Cardiac muscle cell (in vitro differentiated cells and primary cell): ENCODE measurements around the gene COL5A2. TPM values are rescaled to one million over a fixed set of nuclear protein-coding genes. Genes with fewer than 3 reads are reported as not detected.

Experiments
- DNase-seq, 2 donors: peaks; one replicate each; pipeline versions ENCODE4 v3.0.0 to v3.0.0-alpha.2; 2010 to 2017; ENCODE audit warnings: low read depth in 1 of 2, low spot score in 1 of 2
- H3K27ac ChIP-seq: fragments of 200-600 bp; sonication (generic); 2 replicates; pipeline ENCODE4 v1.5.1; 2016
- H3K27me3 ChIP-seq: fragments of 200-600 bp; sonication (generic); 2 replicates; pipeline ENCODE4 v1.6.0; 2016; ENCODE audit warnings: control low read depth
- H3K36me3 ChIP-seq: fragments of 200-600 bp; sonication (generic); 2 replicates; pipeline ENCODE4 v1.5.1; 2016; ENCODE audit warnings: control low read depth
- H3K4me1 ChIP-seq: fragments of 200-600 bp; sonication (generic); 2 replicates; pipeline ENCODE4 v1.8.1; 2017; ENCODE audit warnings: low read depth, mild to moderate bottlenecking, mixed run types
- H3K4me3 ChIP-seq: fragments of 200-600 bp; sonication (generic); 2 replicates; pipeline ENCODE4 v1.5.1; 2016; ENCODE audit warnings: mild to moderate bottlenecking
- H3K9me3 ChIP-seq: fragments of 200-600 bp; sonication (generic); 2 replicates; pipeline ENCODE4 v1.5.1; 2017; ENCODE audit warnings: low read depth, mild to moderate bottlenecking, control low read depth
- polyA plus RNA-seq: library from polyadenylated mRNA; unstranded; fragments of >200 nt; fragmentation: Nextera tagmentation; extraction: Ambion mirVana; gene quantifications from 2 replicates; pipeline ENCODE4 v1.2.1, GENCODE V29; 2016
- total RNA-seq: library from RNA; depleted of rRNA; stranded (reverse); fragments of >200 nt; gene quantifications from 2 replicates; pipeline ENCODE4 v1.2.3, GENCODE V29; 2016
- TF ChIP-seq, protein P1 (sequence below): IDR thresholded peaks from 2 replicates; pipeline ENCODE4 v1.5.1; 2012; ENCODE audit warnings: low read depth, mild to moderate bottlenecking, low read length

The COL5A2 gene
- total and polyA plus RNA-seq, 2 experiments from 2014 or later, result 15.0 to 59.8 TPM

DNA sequence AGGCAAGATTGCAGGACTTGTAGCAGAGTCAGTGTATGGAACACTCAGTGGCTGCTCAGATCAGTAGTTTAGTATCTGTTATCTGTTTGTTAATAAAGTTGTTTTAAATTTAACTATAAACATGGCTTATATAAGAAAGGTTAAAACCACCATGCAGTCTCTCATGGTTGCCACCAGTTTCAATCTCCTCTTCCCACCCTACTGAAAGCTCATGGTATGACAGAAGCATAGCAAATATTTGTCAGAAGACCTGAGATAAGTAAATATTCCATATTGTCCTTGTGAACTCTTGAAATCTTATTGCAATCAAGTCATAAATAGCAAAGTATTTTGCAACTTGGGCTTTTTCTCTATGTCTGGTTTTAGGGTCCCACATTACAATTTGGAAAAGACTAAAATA lies 2.1 kb upstream of the COL5A2 start:
- H3K4me1 ChIP-seq, result peaks cover 15% of the 10 kb centered on the region
- TF ChIP-seq, protein P1, sequence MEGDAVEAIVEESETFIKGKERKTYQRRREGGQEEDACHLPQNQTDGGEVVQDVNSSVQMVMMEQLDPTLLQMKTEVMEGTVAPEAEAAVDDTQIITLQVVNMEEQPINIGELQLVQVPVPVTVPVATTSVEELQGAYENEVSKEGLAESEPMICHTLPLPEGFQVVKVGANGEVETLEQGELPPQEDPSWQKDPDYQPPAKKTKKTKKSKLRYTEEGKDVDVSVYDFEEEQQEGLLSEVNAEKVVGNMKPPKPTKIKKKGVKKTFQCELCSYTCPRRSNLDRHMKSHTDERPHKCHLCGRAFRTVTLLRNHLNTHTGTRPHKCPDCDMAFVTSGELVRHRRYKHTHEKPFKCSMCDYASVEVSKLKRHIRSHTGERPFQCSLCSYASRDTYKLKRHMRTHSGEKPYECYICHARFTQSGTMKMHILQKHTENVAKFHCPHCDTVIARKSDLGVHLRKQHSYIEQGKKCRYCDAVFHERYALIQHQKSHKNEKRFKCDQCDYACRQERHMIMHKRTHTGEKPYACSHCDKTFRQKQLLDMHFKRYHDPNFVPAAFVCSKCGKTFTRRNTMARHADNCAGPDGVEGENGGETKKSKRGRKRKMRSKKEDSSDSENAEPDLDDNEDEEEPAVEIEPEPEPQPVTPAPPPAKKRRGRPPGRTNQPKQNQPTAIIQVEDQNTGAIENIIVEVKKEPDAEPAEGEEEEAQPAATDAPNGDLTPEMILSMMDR, result no peak
- H3K9me3 ChIP-seq, result no peaks in the 10 kb centered on the region
- no peak overlapping the region for H3K27ac ChIP-seq
- DNase-seq, result no peak
- no peaks in the 10 kb centered on the region for H3K36me3 ChIP-seq
- peaks cover 5% of the 10 kb centered on the region for H3K27me3 ChIP-seq
- no peak overlapping the region for H3K4me3 ChIP-seq

DNA sequence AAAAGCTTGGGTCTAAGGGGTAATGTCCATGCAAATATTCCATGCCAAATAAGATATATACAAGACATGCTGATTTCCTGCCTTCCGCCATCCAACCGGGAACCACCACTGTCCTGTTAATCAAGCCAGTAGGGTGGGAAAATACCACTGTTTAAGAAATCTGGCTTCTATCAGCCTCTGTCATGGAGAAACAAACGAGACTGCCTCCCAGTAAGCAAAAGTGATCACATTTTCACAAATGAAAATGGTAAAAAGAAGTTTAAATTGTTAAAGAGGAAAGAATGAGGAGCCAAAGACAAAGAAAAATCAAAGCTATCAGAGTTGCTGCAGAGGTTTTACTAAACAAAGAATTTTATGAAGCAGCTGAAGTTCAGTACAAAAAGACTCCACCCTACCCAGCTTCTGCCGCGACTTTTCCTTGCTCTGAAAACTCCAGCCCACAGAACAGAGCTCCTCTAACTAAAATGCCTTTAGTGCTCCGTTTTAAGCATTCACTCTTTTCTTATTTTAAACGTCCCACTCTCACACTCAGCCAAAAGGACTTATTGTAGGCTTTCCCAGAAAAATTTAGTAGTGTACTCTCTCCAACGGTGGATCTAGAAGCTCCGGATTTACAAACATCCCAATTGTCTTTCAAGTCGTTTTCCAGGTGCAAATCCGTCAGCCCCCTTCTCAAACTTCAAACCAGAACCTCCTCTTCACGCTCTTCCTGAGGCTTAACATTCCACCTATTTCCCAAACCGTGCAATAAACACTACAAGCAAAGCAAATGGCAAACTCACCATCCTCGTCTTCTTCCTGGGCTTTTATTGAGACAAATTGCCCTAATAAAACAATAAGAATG lies 613 bp downstream of the COL5A2 start:
- H3K36me3 ChIP-seq, result no peaks in the 10 kb centered on the region
- peak; percentile 56 to 92 for DNase-seq
- no peaks in the 10 kb centered on the region for H3K9me3 ChIP-seq
- peak overlapping the region; percentile 64 for H3K4me3 ChIP-seq
- H3K4me1 ChIP-seq, result peaks cover 15% of the 10 kb centered on the region
- H3K27me3 ChIP-seq, result peaks cover 5% of the 10 kb centered on the region
- H3K27ac ChIP-seq, result peak overlapping the region; percentile 76
- TF ChIP-seq, protein P1, result no peak

DNA sequence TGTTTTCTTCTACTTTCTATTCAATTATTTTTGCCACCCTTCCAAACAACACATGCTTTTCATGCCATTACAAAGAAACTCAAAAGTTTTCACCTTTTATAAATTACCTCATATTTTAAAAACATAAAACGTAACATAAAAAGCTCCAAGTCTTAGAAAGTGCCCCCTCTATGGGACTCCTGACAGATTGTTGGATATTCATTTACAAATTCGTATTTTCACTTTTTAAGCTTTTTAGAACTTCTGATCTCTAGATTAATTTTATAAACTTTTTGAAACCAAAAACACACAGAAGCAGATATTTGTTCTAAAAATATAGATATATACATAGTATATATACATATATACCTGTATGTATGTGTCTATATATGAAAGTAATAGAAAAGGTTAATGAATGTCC lies 1.5 kb downstream of the COL5A2 start:
- H3K27me3 ChIP-seq, result peaks cover 5% of the 10 kb centered on the region
- peaks cover 15% of the 10 kb centered on the region for H3K4me1 ChIP-seq
- peak in 1 of 2 donors; percentile 58 for DNase-seq
- H3K4me3 ChIP-seq, result peak overlapping the region; percentile 64
- no peaks in the 10 kb centered on the region for H3K36me3 ChIP-seq
- TF ChIP-seq, protein P1, result peak; percentile 48
- H3K9me3 ChIP-seq, result no peaks in the 10 kb centered on the region
- H3K27ac ChIP-seq, result no peak overlapping the region

DNA sequence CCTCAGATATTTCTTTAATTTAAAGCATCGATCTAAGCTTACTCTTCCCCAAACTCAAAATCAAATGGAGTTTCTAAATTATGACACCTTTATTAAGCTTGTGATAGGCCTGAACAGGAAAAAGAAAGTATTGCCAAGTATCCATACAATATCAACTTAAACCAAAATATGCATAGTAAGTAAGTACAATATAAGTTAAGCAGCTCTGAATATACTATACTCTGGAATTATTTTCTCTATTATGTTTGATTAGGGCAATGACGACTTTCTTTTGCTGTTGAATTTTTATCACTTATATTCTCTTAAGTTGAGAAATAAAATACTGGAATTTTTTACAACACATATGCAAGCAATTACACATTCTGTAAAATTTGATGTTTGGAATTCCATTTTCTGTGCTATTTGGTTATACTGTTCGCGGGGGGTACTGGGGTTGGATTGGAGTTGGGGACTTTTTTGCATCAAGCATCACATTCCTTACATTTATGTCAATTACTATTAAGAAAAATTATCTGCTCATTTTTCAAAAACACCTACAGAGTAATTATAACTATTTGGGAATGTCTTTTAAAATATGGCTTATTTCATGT lies 2.2 kb downstream of the COL5A2 start:
- TF ChIP-seq, protein P1, result no peak
- peaks cover 3% of the 10 kb centered on the region for H3K27me3 ChIP-seq
- H3K27ac ChIP-seq, result no peak overlapping the region
- no peaks in the 10 kb centered on the region for H3K36me3 ChIP-seq
- DNase-seq, result no peak
- H3K4me3 ChIP-seq, result peak overlapping the region; percentile 64
- H3K9me3 ChIP-seq, result no peaks in the 10 kb centered on the region
- peaks cover 18% of the 10 kb centered on the region for H3K4me1 ChIP-seq

DNA sequence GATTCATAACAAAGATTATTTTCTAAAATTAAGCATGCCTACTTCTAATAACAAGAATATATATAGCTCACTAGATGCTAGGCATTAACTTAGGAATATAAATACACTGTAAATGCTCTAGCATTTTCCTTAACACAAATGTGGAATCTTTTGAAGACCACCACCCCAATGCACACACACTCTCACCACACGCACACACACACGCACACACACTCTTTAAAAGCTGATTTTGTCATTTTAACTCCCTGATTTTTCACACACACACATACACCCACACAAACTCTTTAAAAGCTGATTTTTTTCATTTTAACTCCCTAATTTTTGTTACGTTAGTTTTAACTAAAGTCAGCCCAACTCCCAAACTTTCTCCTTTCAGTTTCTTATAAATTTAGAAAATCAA lies 3.0 kb downstream of the COL5A2 start:
- TF ChIP-seq, protein P1, result no peak
- Histone ChIP-seq H3K9me3 (no peaks in the 10 kb centered on the region), H3K27ac (no peak overlapping the region), H3K4me1 (peaks cover 25% of the 10 kb centered on the region), H3K27me3 (no peaks in the 10 kb centered on the region), H3K36me3 (no peaks in the 10 kb centered on the region), H3K4me3 (no peak overlapping the region)
- peak in 1 of 2 donors; percentile 38 for DNase-seq
